ENCODE data around the gene THOP1.

Gene THOP1

GRCh38 chr19:2785244-2785997, at the start of gene THOP1:
Gene THOP1 (plus strand): TSS chr19:2785503. CDS start chr19:2785663, 160 bp downstream.
- DNase-seq: peak; percentile 99

GRCh38 chr19:2736550-2737190, 48.6 kb upstream of the THOP1 start:
- DNase-seq: no peak

- peak; percentile 96 for DNase-seq
These were observed 45.5 kb upstream of the THOP1 start, which contains the start of gene SLC39A3 for GRCh38 chr19:2739602-2740313. Gene SLC39A3 (minus strand): TSS chr19:2740017. CDS start chr19:2737257, 2,760 bp downstream.

GRCh38 chr19:2740314-2740656, 45.0 kb upstream of the THOP1 start:
- no peak for DNase-seq

GRCh38 chr19:2743099-2743498, 42.2 kb upstream of the THOP1 start:
- no peak for DNase-seq

GRCh38 chr19:2744113-2744512, 41.2 kb upstream of the THOP1 start:
- no peak for DNase-seq

- DNase-seq: no peak
These were observed 38.0 kb upstream of the THOP1 start for GRCh38 chr19:2747349-2747748.

- no peak for DNase-seq
These were observed 34.4 kb upstream of the THOP1 start for GRCh38 chr19:2750808-2751437.

GRCh38 chr19:2751438-2751830, 33.9 kb upstream of the THOP1 start:
- no peak for DNase-seq

- no peak for DNase-seq
These were observed 30.4 kb upstream of the THOP1 start for GRCh38 chr19:2754659-2755447.

- no peak for DNase-seq
These were observed 29.9 kb upstream of the THOP1 start for GRCh38 chr19:2755448-2755705.

GRCh38 chr19:2755811-2756210, 29.5 kb upstream of the THOP1 start:
- DNase-seq: no peak

- no peak for DNase-seq
These were observed 28.8 kb upstream of the THOP1 start for GRCh38 chr19:2756477-2756876.

GRCh38 chr19:2756921-2757881, 28.1 kb upstream of the THOP1 start:
- DNase-seq: no peak

- DNase-seq: no peak
These were observed 26.5 kb upstream of the THOP1 start for GRCh38 chr19:2758601-2759313.

GRCh38 chr19:2759362-2759761, 25.9 kb upstream of the THOP1 start:
- no peak for DNase-seq

GRCh38 chr19:2759965-2760364, 25.3 kb upstream of the THOP1 start:
- DNase-seq: no peak

GRCh38 chr19:2761309-2761677, 24.0 kb upstream of the THOP1 start:
- DNase-seq: no peak

GRCh38 chr19:2761876-2762782, 23.2 kb upstream of the THOP1 start:
- no peak for DNase-seq
